Vagina (tissue), 2 donors: ENCODE data around the gene EVC2.

Experiments used
- CTCF ChIP-seq, 3 experiments: fragments of 450-650 bp in 2 of 3; fragments of 200-600 bp in 1 of 3; sonication (generic) in 1 of 3; IDR thresholded peaks; one replicate each; pipeline ENCODE4 v1.5.1; 2017 to 2019; ENCODE audit warnings: antibody characterized with exemption in 3 of 3, mild to moderate bottlenecking in 2 of 3, moderate library complexity in 2 of 3
- POLR2A ChIP-seq, 2 donors: fragments of 450-650 bp; IDR thresholded peaks; one replicate each; pipeline ENCODE4 v1.6.1; 2017; ENCODE audit warnings: antibody characterized with exemption in 2 of 2, mild to moderate bottlenecking in 2 of 2, moderate library complexity in 2 of 2
- POLR2AphosphoS5 ChIP-seq, 2 donors: sonication (generic); formaldehyde crosslinking; IDR thresholded peaks; one replicate each; pipeline ENCODE4 v1.9.0; 2017; ENCODE audit warnings: antibody characterized with exemption in 2 of 2, mild to moderate bottlenecking in 2 of 2, low read depth in 1 of 2; ENCODE audit not compliant: insufficient read depth in 1 of 2

GRCh38 chr4:5650040-5650439 lies 58.3 kb downstream of the EVC2 start:
- TF ChIP-seq CTCF (IDR thresholded peaks at IDR 0.05) = no peak
- no peak for TF ChIP-seq POLR2AphosphoS5 (IDR thresholded peaks at IDR 0.05; ENCODE audit: insufficient read depth in 1 of 2, low read depth in 1 of 2)
- no peak for TF ChIP-seq POLR2A (IDR thresholded peaks at IDR 0.05)
